H9 (cell line): ENCODE measurements around the gene BACH2. TPM values are rescaled to one million over a fixed set of nuclear protein-coding genes. Genes with fewer than 3 reads are reported as not detected.

Experiments
- DNase-seq: peaks from one replicate; pipeline ENCODE4 v3.0.0-alpha.2; 2017
- H2AFZ ChIP-seq: one replicate; pipeline ENCODE4 v1.6.1; 2013; ENCODE audit warnings: mild to moderate bottlenecking, low read length, control low read depth, moderate library complexity
- H2AK5ac ChIP-seq: 2 replicates; pipeline ENCODE4 v1.6.1; 2013; ENCODE audit warnings: low read length, control low read depth, mixed read lengths; ENCODE audit not compliant: insufficient read length
- H2BK120ac ChIP-seq: one replicate; pipeline ENCODE4 v1.6.1; 2013; ENCODE audit warnings: low read depth, mild to moderate bottlenecking, low read length, control low read depth, inconsistent platforms; ENCODE audit not compliant: poor library complexity, severe bottlenecking
- H2BK12ac ChIP-seq: 2 replicates; pipeline ENCODE4 v1.6.1; 2013; ENCODE audit warnings: low read length, control low read depth, mixed read lengths, low read depth; ENCODE audit not compliant: insufficient read length
- H2BK15ac ChIP-seq: 2 replicates; pipeline ENCODE4 v1.6.1; 2013; ENCODE audit warnings: low read depth, low read length, control low read depth
- H2BK20ac ChIP-seq: one replicate; pipeline ENCODE4 v1.6.1; 2013; ENCODE audit warnings: low read depth, mild to moderate bottlenecking, low read length, control low read depth, inconsistent platforms; ENCODE audit not compliant: poor library complexity, severe bottlenecking
- H2BK5ac ChIP-seq: 2 replicates; pipeline ENCODE4 v1.6.1; 2013; ENCODE audit warnings: low read length, control low read depth, mixed read lengths; ENCODE audit not compliant: insufficient read length
- H3K14ac ChIP-seq: 2 replicates; pipeline ENCODE4 v1.6.1; 2013; ENCODE audit warnings: low read length, control low read depth; ENCODE audit not compliant: insufficient read depth
- H3K18ac ChIP-seq: 2 replicates; pipeline ENCODE4 v1.6.1; 2013; ENCODE audit warnings: low read depth, mild to moderate bottlenecking, mixed read lengths, low read length, control low read depth; ENCODE audit not compliant: insufficient read length
- H3K23ac ChIP-seq: 2 replicates; pipeline ENCODE4 v1.6.1; 2013; ENCODE audit warnings: low read length, control low read depth, mixed read lengths, low read depth; ENCODE audit not compliant: insufficient read length
- H3K23me2 ChIP-seq: 2 replicates; pipeline ENCODE4 v1.6.1; 2013; ENCODE audit warnings: low read depth, mild to moderate bottlenecking, mixed read lengths, low read length, control low read depth; ENCODE audit not compliant: insufficient read length, poor library complexity, severe bottlenecking
- H3K27ac ChIP-seq: 2 replicates; pipeline ENCODE4 v1.5.1; 2013; ENCODE audit warnings: low read length, control low read depth, mixed read lengths, low read depth; ENCODE audit not compliant: insufficient read length
- H3K27me3 ChIP-seq: 2 replicates; pipeline ENCODE4 v1.6.1; 2013; ENCODE audit warnings: low read length, control low read depth, inconsistent platforms; ENCODE audit not compliant: insufficient read depth
- H3K4ac ChIP-seq: 2 replicates; pipeline ENCODE4 v1.6.1; 2013; ENCODE audit warnings: low read depth, mild to moderate bottlenecking, control low read depth, inconsistent platforms, low read length, moderate library complexity
- H3K4me1 ChIP-seq: 2 replicates; pipeline ENCODE4 v1.6.1; 2013; ENCODE audit warnings: low read length, control low read depth, inconsistent platforms; ENCODE audit not compliant: insufficient read depth
- H3K4me2 ChIP-seq: 2 replicates; pipeline ENCODE4 v1.6.1; 2013; ENCODE audit warnings: low read length, control low read depth, mixed read lengths; ENCODE audit not compliant: insufficient read length, insufficient read depth
- H3K56ac ChIP-seq: 2 replicates; pipeline ENCODE4 v1.6.1; 2013; ENCODE audit warnings: low read depth, mild to moderate bottlenecking, mixed read lengths, low read length, control low read depth; ENCODE audit not compliant: insufficient read length
- H3K79me1 ChIP-seq: 2 replicates; pipeline ENCODE4 v1.6.1; 2013; ENCODE audit warnings: low read depth, mild to moderate bottlenecking, moderate library complexity, low read length, control low read depth, inconsistent platforms; ENCODE audit not compliant: insufficient read depth, poor library complexity, severe bottlenecking
- H3K79me2 ChIP-seq: 2 replicates; pipeline ENCODE4 v1.6.1; 2013; ENCODE audit warnings: low read length, control low read depth, inconsistent platforms; ENCODE audit not compliant: insufficient read depth
- H3K9ac ChIP-seq: 2 replicates; pipeline ENCODE4 v1.6.1; 2013; ENCODE audit warnings: low read length, control low read depth, mixed read lengths; ENCODE audit not compliant: insufficient read length; ENCODE audit errors: extremely low read depth
- H3K9me3 ChIP-seq: one replicate; pipeline ENCODE4 v1.6.1; 2013; ENCODE audit warnings: low read depth, low read length, inconsistent platforms; ENCODE audit not compliant: control insufficient read depth
- H3T11ph ChIP-seq: one replicate; pipeline ENCODE4 v1.6.1; 2013; ENCODE audit warnings: mild to moderate bottlenecking, low read length, control low read depth, inconsistent platforms
- H4K20me1 ChIP-seq: one replicate; pipeline ENCODE4 v1.6.1; 2013; ENCODE audit not compliant: control insufficient read depth, insufficient read length, insufficient read depth
- H4K5ac ChIP-seq: 2 replicates; pipeline ENCODE4 v1.6.1; 2013; ENCODE audit warnings: low read depth, mild to moderate bottlenecking, mixed read lengths, low read length, control low read depth; ENCODE audit not compliant: insufficient read length
- H4K8ac ChIP-seq: replicated peaks from 2 replicates; pipeline ENCODE4 v1.6.1; 2013; ENCODE audit warnings: low read length, control low read depth, mixed read lengths, low read depth; ENCODE audit not compliant: insufficient read length
- H4K91ac ChIP-seq: 2 replicates; pipeline ENCODE4 v1.6.1; 2013; ENCODE audit warnings: low read depth, mild to moderate bottlenecking, moderate library complexity, mixed read lengths, low read length, control low read depth; ENCODE audit not compliant: insufficient read length
- H3K27ac Mint-ChIP-seq, 3 experiments: 2 replicates in 2 of 3; 3 replicates in 1 of 3; pipeline ENCODE4 v1.8.0; 2020 to 2021; ENCODE audit warnings: mixed read lengths in 3 of 3, mild to moderate bottlenecking in 1 of 3, moderate library complexity in 1 of 3
- H3K27me3 Mint-ChIP-seq: 2 replicates; pipeline ENCODE4 v1.8.0; 2021; ENCODE audit warnings: low read depth, mild to moderate bottlenecking, moderate library complexity, mixed read lengths
- H3K36me3 Mint-ChIP-seq, 3 experiments: 2 replicates in 2 of 3; 3 replicates in 1 of 3; pipeline ENCODE4 v1.8.0; 2020 to 2021; ENCODE audit warnings: low read depth in 3 of 3, mixed read lengths in 3 of 3; ENCODE audit not compliant: insufficient read depth in 1 of 3
- H3K4me1 Mint-ChIP-seq, 2 experiments: 2 replicates each; pipeline ENCODE4 v1.8.0; 2020; ENCODE audit warnings: mixed read lengths in 2 of 2
- H3K4me3 Mint-ChIP-seq, 2 experiments: 2 replicates in 1 of 2; 3 replicates in 1 of 2; pipeline ENCODE4 v1.8.0; 2020 to 2021; ENCODE audit warnings: mild to moderate bottlenecking in 2 of 2, mixed read lengths in 2 of 2, moderate library complexity in 1 of 2
- H3K9me3 Mint-ChIP-seq, 2 experiments: 2 replicates in 1 of 2; 3 replicates in 1 of 2; pipeline ENCODE4 v1.8.0; 2020; ENCODE audit warnings: mild to moderate bottlenecking in 2 of 2, mixed read lengths in 2 of 2, moderate library complexity in 1 of 2
- WGBS: extraction: QIAGEN DNeasy Blood & Tissue Kit; methylation state at CpG from one replicate; pipeline ENCODE4 v1.1.7; 2013; ENCODE audit warnings: missing lambda C conversion rate, low lambda C conversion rate, mixed read lengths; ENCODE audit not compliant: insufficient read length; ENCODE audit errors: extremely low coverage; 5-methylcytosine and 5-hydroxymethylcytosine counted together
- total RNA-seq: library from RNA; stranded (reverse); gene quantifications from 2 replicates; pipeline ENCODE4 v1.2.1, GENCODE V29; 2021
- TF ChIP-seq, protein P1 (sequence below): fragments of 200-600 bp; sonication (generic); conservative IDR thresholded peaks from 3 replicates; pipeline ENCODE4 v1.8.0; 2021; ENCODE audit warnings: antibody characterized with exemption, mild to moderate bottlenecking

Gene BACH2
- total RNA-seq, 1 experiment from 2014 or later, result 2.0 TPM

DNA sequence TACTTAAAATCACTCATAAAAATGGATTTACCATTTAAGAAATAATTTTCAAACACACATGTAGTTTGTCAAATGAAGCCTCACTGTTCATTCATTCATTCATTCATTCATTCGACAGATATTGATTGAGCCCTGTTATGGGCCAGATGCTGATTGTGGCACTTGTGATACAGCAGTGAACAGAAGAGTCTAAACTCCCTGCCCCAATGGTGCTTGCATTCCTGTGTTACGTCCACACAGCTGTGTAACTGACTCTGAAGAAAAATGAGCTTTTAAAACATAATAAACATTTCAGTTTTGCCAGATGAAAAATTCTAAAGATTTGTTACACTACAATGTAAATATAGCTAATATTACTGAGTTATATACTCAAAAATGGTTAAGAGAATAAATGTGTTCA, 46.2 kb downstream of the BACH2 start:
- no peaks in the 10 kb centered on the region for H3K4me1 Mint-ChIP-seq
- Histone ChIP-seq H3K79me2 (no peaks in the 10 kb centered on the region), H2BK5ac (no peak overlapping the region), H2BK20ac (no peak overlapping the region), H3K23ac (no peak overlapping the region), H4K20me1 (no peaks in the 10 kb centered on the region), H2BK12ac (no peak overlapping the region), H2BK15ac (no peak overlapping the region), H3K4me1 (no peaks in the 10 kb centered on the region), H3T11ph (no peak overlapping the region), H2BK120ac (no peak overlapping the region), H3K23me2 (no peaks in the 10 kb centered on the region), H2AFZ (no peak overlapping the region), H4K91ac (no peak overlapping the region), H3K27me3 (no peaks in the 10 kb centered on the region), H3K9ac (no peak overlapping the region), H3K4ac (no peak overlapping the region), H3K27ac (no peak overlapping the region), H4K8ac (no peak overlapping the region), H3K9me3 (no peaks in the 10 kb centered on the region), H3K56ac (no peak overlapping the region), H3K14ac (no peak overlapping the region), H3K18ac (no peak overlapping the region), H2AK5ac (no peak overlapping the region), H3K79me1 (no peaks in the 10 kb centered on the region), H4K5ac (no peak overlapping the region), H3K4me2 (no peak overlapping the region)
- H3K36me3 Mint-ChIP-seq, result no peaks in the 10 kb centered on the region
- H3K27me3 Mint-ChIP-seq, result no peaks in the 10 kb centered on the region
- TF ChIP-seq, protein P1, sequence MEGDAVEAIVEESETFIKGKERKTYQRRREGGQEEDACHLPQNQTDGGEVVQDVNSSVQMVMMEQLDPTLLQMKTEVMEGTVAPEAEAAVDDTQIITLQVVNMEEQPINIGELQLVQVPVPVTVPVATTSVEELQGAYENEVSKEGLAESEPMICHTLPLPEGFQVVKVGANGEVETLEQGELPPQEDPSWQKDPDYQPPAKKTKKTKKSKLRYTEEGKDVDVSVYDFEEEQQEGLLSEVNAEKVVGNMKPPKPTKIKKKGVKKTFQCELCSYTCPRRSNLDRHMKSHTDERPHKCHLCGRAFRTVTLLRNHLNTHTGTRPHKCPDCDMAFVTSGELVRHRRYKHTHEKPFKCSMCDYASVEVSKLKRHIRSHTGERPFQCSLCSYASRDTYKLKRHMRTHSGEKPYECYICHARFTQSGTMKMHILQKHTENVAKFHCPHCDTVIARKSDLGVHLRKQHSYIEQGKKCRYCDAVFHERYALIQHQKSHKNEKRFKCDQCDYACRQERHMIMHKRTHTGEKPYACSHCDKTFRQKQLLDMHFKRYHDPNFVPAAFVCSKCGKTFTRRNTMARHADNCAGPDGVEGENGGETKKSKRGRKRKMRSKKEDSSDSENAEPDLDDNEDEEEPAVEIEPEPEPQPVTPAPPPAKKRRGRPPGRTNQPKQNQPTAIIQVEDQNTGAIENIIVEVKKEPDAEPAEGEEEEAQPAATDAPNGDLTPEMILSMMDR, result no peak
- no peak overlapping the region for H3K4me3 Mint-ChIP-seq
- WGBS, result no CpG with 5 or more reads among the region's 2 CpGs
- H3K27ac Mint-ChIP-seq, result no peak overlapping the region
- DNase-seq, result no peak
- H3K9me3 Mint-ChIP-seq, result no peaks in the 10 kb centered on the region
